Posterior vena cava (tissue), 2 donors: ENCODE data around the gene ARHGAP31. TPM values are rescaled to one million over a fixed set of nuclear protein-coding genes. Genes with fewer than 3 reads are reported as not detected.
"Not testable (repeated sequence)": the region's sequence is repeated elsewhere in the genome, so short reads cannot be mapped to it uniquely, and the experiment has no call there.

Source experiments
- DNase-seq: peaks from one replicate; pipeline ENCODE4 v3.0.0-alpha.2; 2020; ENCODE audit warnings: low spot score
- intact Hi-C, 2 donors: fragments of 100-400 bp; cut with DNase I; formaldehyde crosslinking; loops; one replicate each; pipeline versions ENCODE4 v1.14.1 to v1.14.2; 2022 to 2023
- long read RNA-seq, 2 donors: library from polyadenylated mRNA; unstranded; transcript quantifications; one replicate each; pipeline ENCODE4 v2.0.0, GENCODE V29; 2020 to 2021
- total RNA-seq, 2 donors: library from RNA; stranded (reverse); fragmentation: NEBNext Ultra II Directional; extraction: Animal tissue kit (Norgen Biotek cat#: 25700); gene quantifications; one replicate each; pipeline ENCODE4 v1.2.1, GENCODE V29; 2021
- donor health status: DM: yes; HTN: yes; CAD: no.
- donor health status: DM: yes; HTN: yes; CAD: no.

ARHGAP31 gene, protein sequence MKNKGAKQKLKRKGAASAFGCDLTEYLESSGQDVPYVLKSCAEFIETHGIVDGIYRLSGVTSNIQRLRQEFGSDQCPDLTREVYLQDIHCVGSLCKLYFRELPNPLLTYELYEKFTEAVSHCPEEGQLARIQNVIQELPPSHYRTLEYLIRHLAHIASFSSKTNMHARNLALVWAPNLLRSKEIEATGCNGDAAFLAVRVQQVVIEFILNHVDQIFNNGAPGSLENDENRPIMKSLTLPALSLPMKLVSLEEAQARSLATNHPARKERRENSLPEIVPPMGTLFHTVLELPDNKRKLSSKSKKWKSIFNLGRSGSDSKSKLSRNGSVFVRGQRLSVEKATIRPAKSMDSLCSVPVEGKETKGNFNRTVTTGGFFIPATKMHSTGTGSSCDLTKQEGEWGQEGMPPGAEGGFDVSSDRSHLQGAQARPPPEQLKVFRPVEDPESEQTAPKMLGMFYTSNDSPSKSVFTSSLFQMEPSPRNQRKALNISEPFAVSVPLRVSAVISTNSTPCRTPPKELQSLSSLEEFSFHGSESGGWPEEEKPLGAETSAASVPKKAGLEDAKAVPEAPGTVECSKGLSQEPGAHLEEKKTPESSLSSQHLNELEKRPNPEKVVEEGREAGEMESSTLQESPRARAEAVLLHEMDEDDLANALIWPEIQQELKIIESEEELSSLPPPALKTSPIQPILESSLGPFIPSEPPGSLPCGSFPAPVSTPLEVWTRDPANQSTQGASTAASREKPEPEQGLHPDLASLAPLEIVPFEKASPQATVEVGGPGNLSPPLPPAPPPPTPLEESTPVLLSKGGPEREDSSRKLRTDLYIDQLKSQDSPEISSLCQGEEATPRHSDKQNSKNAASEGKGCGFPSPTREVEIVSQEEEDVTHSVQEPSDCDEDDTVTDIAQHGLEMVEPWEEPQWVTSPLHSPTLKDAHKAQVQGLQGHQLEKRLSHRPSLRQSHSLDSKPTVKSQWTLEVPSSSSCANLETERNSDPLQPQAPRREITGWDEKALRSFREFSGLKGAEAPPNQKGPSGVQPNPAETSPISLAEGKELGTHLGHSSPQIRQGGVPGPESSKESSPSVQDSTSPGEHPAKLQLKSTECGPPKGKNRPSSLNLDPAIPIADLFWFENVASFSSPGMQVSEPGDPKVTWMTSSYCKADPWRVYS (N-terminal part only)
- 10 to 100 TPM; 26.5 to 26.9 TPM for total RNA-seq
- long read RNA-seq, donor 1, full-length matches to known transcripts: 2 of 10 reads
- long read RNA-seq, donor 1, partial matches to known transcripts: 1 of 10 reads
- long read RNA-seq, donor 1, other reads (novel, unspliced or antisense): 7 of 10 reads
- long read RNA-seq, donor 2, partial matches to known transcripts: 2 of 18 reads
- long read RNA-seq, donor 2, other reads (novel, unspliced or antisense): 16 of 18 reads

DNA sequence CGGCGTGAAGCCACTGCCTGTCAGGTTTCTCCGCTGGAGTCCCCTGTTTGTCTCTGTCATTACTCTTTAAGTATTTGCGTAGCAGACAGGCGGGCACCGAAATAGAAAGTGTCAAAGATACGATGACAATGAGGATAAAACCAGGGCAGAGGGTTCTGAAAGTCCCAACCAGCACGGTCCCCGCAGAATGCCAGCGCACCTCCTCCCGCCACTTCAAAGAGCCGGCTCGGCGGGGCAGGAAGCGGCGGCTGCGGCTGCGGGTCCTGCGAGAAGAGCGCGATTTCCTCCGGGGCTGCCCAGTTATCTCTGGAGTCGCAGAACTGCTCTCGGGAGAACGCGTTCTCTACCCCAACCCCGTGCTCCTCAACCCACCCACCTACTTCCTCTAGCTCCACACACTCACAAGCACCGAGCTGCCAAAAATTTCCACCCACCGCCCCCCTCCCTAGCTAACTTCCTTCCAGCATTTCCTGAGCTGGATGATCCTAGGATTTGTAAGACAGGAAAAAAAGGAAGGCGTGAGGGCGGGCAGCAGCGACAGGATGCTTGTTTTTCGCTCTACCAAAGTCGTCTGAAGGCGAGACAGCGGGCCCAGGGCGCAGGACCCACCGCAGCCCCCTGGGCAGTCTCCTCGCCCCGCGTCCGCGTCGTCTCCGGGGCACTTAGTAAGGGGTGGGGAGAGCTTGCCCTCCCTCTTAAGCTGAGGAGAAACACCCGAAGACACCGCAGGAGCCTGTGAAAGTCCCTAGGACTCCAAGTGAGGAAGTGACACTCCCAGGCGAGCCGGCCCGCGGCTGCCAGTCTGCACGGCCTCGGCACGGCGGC lies at the start of gene ARHGAP31:
Gene ARHGAP31, plus strand, starts transcription at position 513 of the 825 bp plus-strand sequence. CDS start 522 bp downstream, outside the sequence.
- intact Hi-C loops: no loop called here

DNA sequence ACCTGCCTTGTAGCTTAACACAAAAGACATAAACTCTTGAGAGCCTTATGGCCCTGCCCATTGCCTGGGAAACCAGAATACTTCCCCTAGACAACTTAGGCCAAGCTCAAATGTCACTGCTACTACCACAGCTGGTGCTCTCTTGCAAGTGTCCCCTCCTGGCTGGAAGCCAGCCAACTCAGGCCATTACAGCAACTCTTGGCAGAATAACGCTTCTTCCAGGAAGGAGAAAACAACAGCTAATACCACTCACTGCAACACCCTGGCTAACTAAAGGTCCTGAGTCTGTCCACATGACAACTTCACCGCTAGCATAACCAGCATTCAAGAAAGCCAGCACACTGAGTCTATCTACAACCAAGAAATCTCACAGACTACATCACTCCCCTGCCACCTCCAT lies 48.4 kb upstream of the ARHGAP31 start:
- no peak for DNase-seq
- intact Hi-C loops: no loop called here

More for the DNA sequence above, at the start of gene ARHGAP31:
- DNase-seq: peak; percentile 91

DNA sequence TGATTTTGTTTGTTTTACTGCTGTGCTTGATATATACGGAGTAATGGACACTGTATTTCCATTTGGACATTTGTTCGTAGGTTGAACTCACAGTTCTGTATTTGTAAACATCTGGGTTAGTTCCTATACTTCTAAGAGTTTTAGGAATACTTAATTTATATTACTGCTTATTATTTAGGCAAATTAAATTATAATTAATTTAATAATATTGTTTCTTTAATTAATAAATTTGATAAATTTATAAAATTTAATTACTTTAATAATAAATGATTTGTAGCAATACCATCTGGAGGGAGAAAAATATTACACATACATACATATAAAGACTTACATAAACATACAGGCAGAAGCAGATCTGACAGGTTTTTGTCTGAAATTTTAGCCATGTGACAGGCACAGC lies 39.0 kb upstream of the ARHGAP31 start:
- intact Hi-C loops: no loop called here

GRCh38 chr3:119257111-119257510 lies 37.1 kb upstream of the ARHGAP31 start:
- intact Hi-C loops: no loop called here
- DNase-seq: no peak

More for the DNA sequence above, 39.0 kb upstream of the ARHGAP31 start:
- DNase-seq: no peak

- DNase-seq: no peak
- intact Hi-C loops: no loop called here
Measured at GRCh38 chr3:119257654-119258410, 36.4 kb upstream of the ARHGAP31 start.

DNA sequence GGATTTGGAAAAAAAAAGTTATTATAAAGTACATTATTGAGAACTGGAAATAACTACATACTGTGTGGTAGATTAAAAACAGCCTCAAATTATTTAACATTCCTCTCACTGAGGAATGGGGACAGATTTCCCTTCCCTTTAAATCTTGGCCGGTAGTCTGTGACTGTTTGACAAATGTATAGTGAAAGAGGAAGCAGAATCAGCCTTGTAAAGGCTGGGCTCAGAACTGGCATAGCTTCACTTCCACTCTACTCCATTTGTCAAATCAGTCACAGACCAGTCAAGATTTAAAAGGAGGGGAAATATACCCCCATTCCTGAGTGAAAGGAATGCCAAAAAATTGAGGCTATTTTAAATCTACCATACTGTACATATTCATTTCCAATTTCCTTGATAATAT lies 35.3 kb upstream of the ARHGAP31 start:
- DNase-seq: no peak
- intact Hi-C loops: no loop called here

DNA sequence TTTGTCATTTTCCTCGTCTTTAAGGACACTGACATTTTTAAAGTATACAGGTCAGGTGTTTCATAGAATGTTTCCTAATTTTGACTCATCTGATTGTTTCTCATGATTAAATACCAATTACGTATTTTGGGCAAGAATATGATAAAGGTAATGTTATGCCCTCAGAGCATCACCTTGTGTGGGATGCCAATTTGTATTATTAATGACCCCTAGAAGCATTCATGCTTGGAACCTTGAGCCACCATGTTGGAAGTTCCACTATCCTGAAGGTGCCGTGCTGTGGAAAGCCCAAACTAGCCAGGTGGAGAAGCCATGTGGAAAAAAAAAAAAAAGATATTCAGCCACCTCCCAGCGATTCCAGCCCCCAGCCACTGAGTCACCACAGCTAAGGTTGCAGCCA lies 34.4 kb upstream of the ARHGAP31 start:
- no peak for DNase-seq
- intact Hi-C loops: no loop called here

DNA sequence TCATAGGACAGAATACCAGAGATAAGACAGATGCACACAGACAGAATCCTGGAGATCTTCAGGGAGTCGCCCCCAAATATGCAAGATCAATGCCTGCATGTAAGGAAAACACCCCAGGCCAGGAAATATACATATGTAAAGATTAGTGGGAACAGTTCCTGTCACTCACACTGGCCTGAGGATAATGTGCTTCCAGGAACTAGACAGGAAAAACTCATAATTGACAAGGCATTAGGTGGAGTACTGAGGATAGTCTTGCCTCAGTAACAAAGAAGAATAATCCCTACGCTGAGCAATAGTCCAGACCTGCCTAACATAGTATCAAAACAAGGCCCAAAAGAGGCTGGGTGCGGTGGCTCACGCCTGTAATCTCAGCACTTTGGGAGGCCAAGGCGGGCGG lies 33.1 kb upstream of the ARHGAP31 start:
- no peak for DNase-seq
- intact Hi-C loops: no loop called here

DNA sequence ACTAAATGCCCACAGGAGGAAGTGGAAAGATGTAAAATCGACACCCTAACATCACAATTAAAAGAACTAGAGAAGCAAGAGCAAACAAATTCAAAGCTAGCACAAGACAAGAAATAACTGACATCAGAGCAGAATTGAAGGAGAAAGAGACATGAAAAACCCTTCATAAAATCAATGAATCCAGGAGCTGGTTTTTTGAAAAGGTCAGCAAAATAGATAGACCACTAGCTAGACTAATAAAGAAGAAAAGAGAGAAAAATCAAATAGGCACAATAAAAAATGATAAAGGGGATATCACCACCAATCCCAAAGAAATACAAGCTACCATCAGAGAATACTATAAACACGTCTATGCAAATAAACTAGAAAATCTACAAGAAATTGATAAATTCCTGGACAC lies 24.0 kb upstream of the ARHGAP31 start:
- DNase-seq, intact Hi-C loops: not testable (repeated sequence)

GRCh38 chr3:119276680-119277079 lies 17.5 kb upstream of the ARHGAP31 start:
- intact Hi-C loops: no loop called here
- no peak for DNase-seq

- intact Hi-C loops: no loop called here
- DNase-seq: no peak
Measured at GRCh38 chr3:119279101-119279554, 15.1 kb upstream of the ARHGAP31 start.

DNA sequence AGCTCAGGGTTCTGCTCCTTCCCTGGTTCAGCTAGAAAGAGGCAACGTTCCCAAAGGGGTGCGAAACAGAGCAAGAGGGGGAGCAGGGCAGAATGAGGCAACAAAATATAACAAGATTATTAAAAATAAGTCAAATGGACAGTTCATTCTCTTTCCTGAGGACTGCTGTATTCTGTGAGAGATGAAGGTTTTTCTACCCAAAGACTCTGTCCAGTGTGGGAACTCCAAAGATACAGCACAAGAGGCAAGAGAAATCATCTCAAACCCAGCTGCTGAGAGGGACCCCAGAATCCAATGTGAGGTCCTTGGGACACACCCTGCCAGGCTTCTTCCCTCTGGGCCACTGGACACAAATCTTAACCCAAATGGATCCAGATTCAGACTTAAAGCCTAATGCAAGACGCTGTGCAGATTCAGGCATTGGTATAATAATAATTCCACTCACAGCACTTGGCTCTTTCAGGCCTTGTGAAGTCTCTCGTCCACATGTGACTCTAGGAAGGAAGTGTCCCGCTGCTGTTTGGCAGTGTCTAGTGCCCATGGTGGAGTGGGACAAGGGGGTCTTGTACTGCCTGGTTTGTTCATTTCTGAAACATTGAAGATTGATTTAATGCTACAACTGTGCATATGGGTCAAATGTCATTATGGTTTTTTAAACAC lies 14.5 kb upstream of the ARHGAP31 start:
- no peak for DNase-seq
- intact Hi-C loops: no loop called here

- no peak for DNase-seq
- intact Hi-C loops: no loop called here
Measured at GRCh38 chr3:119288669-119289403, 5.3 kb upstream of the ARHGAP31 start.

DNA sequence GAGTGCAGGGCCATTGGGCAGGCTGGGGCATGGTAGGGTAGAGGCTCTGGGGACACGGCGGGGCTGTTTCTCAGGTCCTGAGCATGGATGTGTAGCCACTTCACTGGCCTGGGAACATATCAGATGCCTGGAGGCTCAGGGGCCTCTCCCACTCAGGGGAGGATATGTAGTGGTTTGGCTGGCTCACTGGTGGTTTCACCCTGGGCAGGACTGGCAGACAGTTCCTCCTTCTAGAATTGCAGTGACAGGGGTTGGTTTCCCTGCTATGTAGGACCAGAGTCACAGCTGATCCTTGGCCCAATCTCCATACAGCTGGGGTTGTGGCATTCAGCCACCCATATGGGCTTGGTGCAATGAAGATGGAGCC lies 4.8 kb upstream of the ARHGAP31 start:
- intact Hi-C loops: no loop called here
- DNase-seq: no peak

GRCh38 chr3:119290613-119291012 lies 3.6 kb upstream of the ARHGAP31 start:
- intact Hi-C loops: no loop called here
- DNase-seq: no peak

DNA sequence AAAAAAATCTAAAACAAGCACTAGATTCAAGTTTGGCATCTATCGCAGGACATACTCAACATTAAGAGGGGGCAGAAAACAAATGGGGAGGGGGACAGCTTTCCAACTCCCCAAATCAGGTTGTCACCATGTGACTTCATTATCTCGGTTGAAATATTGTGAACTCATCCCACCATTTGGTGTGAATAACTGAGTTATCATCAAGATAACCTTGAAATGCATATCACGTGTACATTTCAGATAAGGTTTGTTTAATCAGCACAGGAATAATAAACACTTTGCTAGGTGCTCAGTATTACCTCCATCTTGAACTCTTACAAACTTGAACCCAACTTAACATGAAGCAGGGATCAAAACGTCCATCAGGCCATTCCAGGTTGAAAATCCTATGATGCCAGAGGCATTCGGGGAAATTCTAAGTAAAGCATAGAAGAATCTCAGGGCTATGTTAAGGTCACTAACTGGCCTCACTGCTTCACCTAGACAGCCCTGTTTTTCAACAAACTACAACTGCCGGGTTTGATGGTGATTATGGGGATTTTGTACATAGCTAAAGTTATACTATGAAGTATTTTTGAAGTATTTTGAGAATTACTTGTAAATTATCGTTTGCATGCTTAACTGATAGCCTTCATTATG lies 3.0 kb upstream of the ARHGAP31 start:
- DNase-seq: no peak
- intact Hi-C loops: no loop called here
